Mammary epithelial cell (primary cell): Measurements from ENCODE around the gene IRAG1.

Experiments
- CTCF ChIP-seq, 2 donors: IDR thresholded peaks in 1 of 2; conservative IDR thresholded peaks in 1 of 2; 2 replicates each; pipeline ENCODE4 v1.5.1; 2011 to 2012; ENCODE audit warnings: inconsistent platforms in 2 of 2, low read length in 2 of 2, mild to moderate bottlenecking in 2 of 2, control low read depth in 1 of 2, low read depth in 1 of 2; ENCODE audit not compliant: insufficient read depth in 1 of 2; ENCODE audit errors: extremely low read depth in 1 of 2
- EZH2 ChIP-seq: IDR thresholded peaks from 2 replicates; pipeline ENCODE4 v1.6.1; 2012; ENCODE audit warnings: low read length, inconsistent platforms, borderline replicate concordance

GRCh38 chr11:10731064-10731680 is 37.6 kb upstream of the IRAG1 start:
- TF ChIP-seq CTCF (conservative IDR thresholded peaks at IDR 0.05 in 1 of 2, IDR thresholded peaks at IDR 0.05 in 1 of 2; ENCODE audit: extremely low read depth in 1 of 2, insufficient read depth in 1 of 2, low read depth in 1 of 2, low read length in 2 of 2) = no peak
- no peak for TF ChIP-seq EZH2
